Thymus (tissue), 14 donors: ENCODE measurements around the gene TM7SF3. TPM values are rescaled to one million over a fixed set of nuclear protein-coding genes. Genes with fewer than 3 reads are reported as not detected.

Experiments used
- DNase-seq, 9 donors: peaks; one replicate each; pipeline ENCODE4 v3.0.0-alpha.2; 2013; ENCODE audit warnings: low spot score in 9 of 9, low read depth in 6 of 9, missing footprints in 1 of 9
- H3K27ac ChIP-seq, 2 donors: one replicate each; pipeline ENCODE4 v1.5.1; 2013; ENCODE audit warnings: control low read depth in 1 of 2, low read depth in 1 of 2, low read length in 1 of 2, mild to moderate bottlenecking in 1 of 2, moderate library complexity in 1 of 2
- H3K27me3 ChIP-seq, 2 donors: one replicate each; pipeline ENCODE4 v1.5.1; 2013; ENCODE audit warnings: low read length in 1 of 2; ENCODE audit not compliant: control insufficient read depth in 2 of 2, insufficient read depth in 1 of 2
- H3K36me3 ChIP-seq, 2 donors: one replicate each; pipeline ENCODE4 v1.5.1; 2013; ENCODE audit warnings: low read length in 1 of 2, mild to moderate bottlenecking in 1 of 2, moderate library complexity in 1 of 2; ENCODE audit not compliant: control insufficient read depth in 2 of 2, insufficient read depth in 2 of 2
- H3K4me1 ChIP-seq, 2 donors: one replicate each; pipeline ENCODE4 v1.5.1; 2013; ENCODE audit warnings: low read length in 2 of 2; ENCODE audit not compliant: control insufficient read depth in 2 of 2, insufficient read depth in 2 of 2
- H3K4me3 ChIP-seq, 2 donors: one replicate each; pipeline ENCODE4 v1.5.1; 2013; ENCODE audit warnings: low read length in 2 of 2, control low read depth in 1 of 2, mild to moderate bottlenecking in 1 of 2
- H3K9me3 ChIP-seq, 2 donors: one replicate each; pipeline ENCODE4 v1.5.1; 2013; ENCODE audit warnings: low read length in 1 of 2, mild to moderate bottlenecking in 1 of 2; ENCODE audit not compliant: control insufficient read depth in 2 of 2, insufficient read depth in 1 of 2
- whole genome bisulfite sequencing: extraction: QIAGEN DNeasy Blood & Tissue Kit; methylation state at CpG from one replicate; pipeline ENCODE4 v1.1.7; 2013; 5-methylcytosine and 5-hydroxymethylcytosine counted together
- long read RNA-seq, 10 donors: transcript quantifications; one replicate each; lab custom pipeline, GENCODE V29; 2026
- polyA plus RNA-seq: library from polyadenylated mRNA; stranded (reverse); fragments of 200-250 nt; gene quantifications from one replicate; pipeline ENCODE4 v1.2.3, GENCODE V29; 2013
- total RNA-seq: library from RNA; stranded (reverse); fragments of 120-200 nt; gene quantifications from one replicate; pipeline ENCODE4 v1.2.4, GENCODE V29; 2013
- donor health status: healthy.

Gene TM7SF3, protein sequence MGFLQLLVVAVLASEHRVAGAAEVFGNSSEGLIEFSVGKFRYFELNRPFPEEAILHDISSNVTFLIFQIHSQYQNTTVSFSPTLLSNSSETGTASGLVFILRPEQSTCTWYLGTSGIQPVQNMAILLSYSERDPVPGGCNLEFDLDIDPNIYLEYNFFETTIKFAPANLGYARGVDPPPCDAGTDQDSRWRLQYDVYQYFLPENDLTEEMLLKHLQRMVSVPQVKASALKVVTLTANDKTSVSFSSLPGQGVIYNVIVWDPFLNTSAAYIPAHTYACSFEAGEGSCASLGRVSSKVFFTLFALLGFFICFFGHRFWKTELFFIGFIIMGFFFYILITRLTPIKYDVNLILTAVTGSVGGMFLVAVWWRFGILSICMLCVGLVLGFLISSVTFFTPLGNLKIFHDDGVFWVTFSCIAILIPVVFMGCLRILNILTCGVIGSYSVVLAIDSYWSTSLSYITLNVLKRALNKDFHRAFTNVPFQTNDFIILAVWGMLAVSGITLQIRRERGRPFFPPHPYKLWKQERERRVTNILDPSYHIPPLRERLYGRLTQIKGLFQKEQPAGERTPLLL
- total RNA-seq (67.0 TPM), polyA plus RNA-seq (38.0 TPM)
- long read RNA-seq, donor 1: 0 reads
- long read RNA-seq, donor 2: 0 reads
- long read RNA-seq, donor 3, transcript TM7SF3-201 (12 exons, 2,709 nt): major isoform, 22 of 47 reads
- long read RNA-seq, donor 3, partial matches to known transcripts: 24 of 47 reads
- long read RNA-seq, donor 3, other reads (novel, unspliced or antisense): 0 of 47 reads
- long read RNA-seq, donor 4, transcript TM7SF3-201 (12 exons, 2,709 nt): major isoform, 7 of 15 reads
- long read RNA-seq, donor 4, partial matches to known transcripts: 5 of 15 reads
- long read RNA-seq, donor 4, other reads (novel, unspliced or antisense): 0 of 15 reads
- long read RNA-seq, donor 5, transcript TM7SF3-201 (12 exons, 2,709 nt): major isoform, 20 of 38 reads
- long read RNA-seq, donor 5, partial matches to known transcripts: 18 of 38 reads
- long read RNA-seq, donor 5, other reads (novel, unspliced or antisense): 0 of 38 reads
- long read RNA-seq, donor 6, transcript TM7SF3-201 (12 exons, 2,709 nt): major isoform, 12 of 56 reads
- long read RNA-seq, donor 6, partial matches to known transcripts: 41 of 56 reads
- long read RNA-seq, donor 6, other reads (novel, unspliced or antisense): 0 of 56 reads
- long read RNA-seq, donor 7, transcript TM7SF3-201 (12 exons, 2,709 nt): major isoform, 9 of 10 reads
- long read RNA-seq, donor 7, partial matches to known transcripts: 0 of 10 reads
- long read RNA-seq, donor 7, other reads (novel, unspliced or antisense): 0 of 10 reads
- long read RNA-seq, donor 8, partial matches to known transcripts: 0 of 3 reads
- long read RNA-seq, donor 8, other reads (novel, unspliced or antisense): 0 of 3 reads
- long read RNA-seq, donor 9, transcript TM7SF3-201 (12 exons, 2,709 nt): major isoform, 15 of 16 reads
- long read RNA-seq, donor 9, partial matches to known transcripts: 0 of 16 reads
- long read RNA-seq, donor 9, other reads (novel, unspliced or antisense): 0 of 16 reads
- long read RNA-seq, donor 10, transcript TM7SF3-201 (12 exons, 2,709 nt): major isoform, 10 of 15 reads
- long read RNA-seq, donor 10, partial matches to known transcripts: 5 of 15 reads
- long read RNA-seq, donor 10, other reads (novel, unspliced or antisense): 0 of 15 reads

DNA sequence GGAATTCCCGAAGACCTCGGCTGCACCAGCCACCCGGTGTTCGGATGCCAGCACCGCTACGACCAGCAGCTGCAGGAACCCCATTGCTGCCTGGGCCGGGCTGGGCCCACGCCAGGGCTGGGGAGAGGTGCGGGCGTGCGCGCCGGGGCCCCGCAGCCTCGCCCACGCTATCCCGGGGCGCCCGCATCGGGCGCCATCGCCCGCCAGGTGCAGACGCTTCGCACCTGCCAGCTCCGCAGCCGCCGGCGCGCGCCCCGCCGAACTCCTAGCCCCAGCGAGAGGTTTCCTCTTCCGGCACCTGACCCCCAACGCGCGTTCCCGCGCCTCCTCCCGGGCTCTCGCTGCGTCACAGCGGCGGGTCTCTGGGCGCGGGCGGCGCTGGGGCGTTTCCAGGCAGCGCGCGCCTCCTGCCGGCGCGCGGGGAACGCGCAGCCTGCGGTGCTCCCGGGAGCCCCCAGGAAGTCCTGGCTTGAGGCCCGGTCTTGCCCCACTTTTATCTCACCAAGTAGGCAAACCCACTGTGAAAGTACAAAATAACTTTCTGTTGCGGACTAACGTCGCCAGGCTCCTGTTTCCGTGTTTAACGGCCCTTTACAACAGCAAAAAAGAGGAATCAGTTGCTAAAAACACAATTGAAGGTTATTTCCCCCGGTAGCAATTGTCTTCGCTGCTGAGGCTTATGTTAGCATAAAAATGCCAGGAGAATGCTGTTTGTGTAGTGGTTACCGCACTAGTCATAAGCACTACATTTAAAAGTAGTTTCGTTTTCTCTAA is at the start of gene TM7SF3:
TM7SF3 (minus strand) TSS at position 300 of the 774 bp plus-strand sequence; CDS start at position 84, 216 bp downstream.
- Histone ChIP-seq H3K36me3 (no peaks in the 10 kb centered on the region), H3K27ac (peak within 1 kb of the TSS; percentile 89 to 97), H3K4me1 (peaks cover 26 to 51% of the 10 kb centered on the region in 2 donors), H3K27me3 (no peaks in the 10 kb centered on the region), H3K9me3 (no peaks in the 10 kb centered on the region), H3K4me3 (peak within 1 kb of the TSS; percentile 61 to 71)
- WGBS: under 1% methylated on average over 71 of the region's 71 CpGs
- peak; percentile 85 to 99 (median 96) for DNase-seq

DNA sequence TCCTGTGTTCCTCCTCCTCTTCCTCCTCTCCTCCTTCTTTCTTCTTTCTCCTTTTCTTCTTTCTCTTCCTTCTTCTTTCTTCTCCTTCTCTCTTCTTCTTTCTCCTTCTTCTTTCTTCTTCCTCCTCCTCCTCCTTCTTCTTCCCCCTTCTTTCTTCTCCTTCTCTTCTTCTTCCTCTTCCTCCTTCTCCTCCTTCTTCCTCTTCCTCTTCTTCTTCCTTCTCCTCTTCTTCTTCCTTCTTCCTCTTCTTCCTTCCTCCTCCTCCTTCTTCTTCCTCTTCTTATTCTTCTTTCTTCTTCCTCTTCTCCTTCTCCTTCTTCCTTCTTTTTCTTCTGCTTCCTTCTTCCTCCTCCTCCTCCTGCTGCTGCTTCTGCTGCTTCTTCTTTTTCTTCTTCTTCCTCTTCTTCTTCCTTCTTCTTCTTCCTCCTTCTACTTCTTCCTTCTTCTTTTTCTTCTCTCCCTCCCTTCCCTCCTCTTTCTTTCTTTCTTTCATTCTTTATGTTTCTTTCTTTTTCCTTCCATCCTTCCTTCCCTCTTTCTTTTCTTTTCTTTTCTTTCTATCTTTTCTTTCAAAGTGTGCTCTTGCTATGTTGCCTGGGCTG is 49.2 kb upstream of the TM7SF3 start:
- no peak overlapping the region for H3K4me3 ChIP-seq
- H3K9me3 ChIP-seq: no peaks in the 10 kb centered on the region
- no peak for DNase-seq
- no peaks in the 10 kb centered on the region for H3K36me3 ChIP-seq
- no peaks in the 10 kb centered on the region for H3K27me3 ChIP-seq
- no peak overlapping the region for H3K27ac ChIP-seq
- no peaks in the 10 kb centered on the region for H3K4me1 ChIP-seq

- WGBS: 96% methylated on average over 3 of the region's 3 CpGs
- Histone ChIP-seq H3K4me3 (no peak overlapping the region), H3K9me3 (no peaks in the 10 kb centered on the region), H3K27me3 (no peaks in the 10 kb centered on the region), H3K36me3 (no peaks in the 10 kb centered on the region), H3K4me1 (no peaks in the 10 kb centered on the region), H3K27ac (no peak overlapping the region)
- no peak for DNase-seq
These were observed 47.1 kb upstream of the TM7SF3 start for GRCh38 chr12:27061317-27061716.

DNA sequence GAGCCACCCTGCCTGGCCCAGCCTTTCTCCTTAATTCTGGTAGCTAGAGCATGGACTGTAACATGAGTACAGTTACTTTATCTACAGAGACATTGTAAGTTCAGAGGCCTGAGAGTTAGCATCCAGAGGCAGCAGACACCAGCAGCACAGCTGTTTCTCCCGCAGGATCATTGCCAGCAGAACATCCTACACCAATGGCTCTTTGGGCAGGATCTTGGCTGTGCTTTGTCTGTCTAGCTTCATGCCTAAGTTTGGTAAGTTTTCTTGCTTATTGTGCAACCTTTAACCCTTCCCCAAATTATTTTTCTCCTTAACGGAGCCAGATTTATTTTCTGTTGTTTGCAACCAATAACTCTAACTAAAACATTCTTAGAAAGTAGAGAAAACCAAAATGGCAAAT is 46.6 kb upstream of the TM7SF3 start:
- H3K36me3 ChIP-seq: no peaks in the 10 kb centered on the region
- no peaks in the 10 kb centered on the region for H3K9me3 ChIP-seq
- no peak overlapping the region for H3K27ac ChIP-seq
- 95% methylated on average over 2 of the region's 2 CpGs for WGBS
- no peaks in the 10 kb centered on the region for H3K27me3 ChIP-seq
- no peak for DNase-seq
- H3K4me1 ChIP-seq: no peaks in the 10 kb centered on the region
- H3K4me3 ChIP-seq: no peak overlapping the region

DNA sequence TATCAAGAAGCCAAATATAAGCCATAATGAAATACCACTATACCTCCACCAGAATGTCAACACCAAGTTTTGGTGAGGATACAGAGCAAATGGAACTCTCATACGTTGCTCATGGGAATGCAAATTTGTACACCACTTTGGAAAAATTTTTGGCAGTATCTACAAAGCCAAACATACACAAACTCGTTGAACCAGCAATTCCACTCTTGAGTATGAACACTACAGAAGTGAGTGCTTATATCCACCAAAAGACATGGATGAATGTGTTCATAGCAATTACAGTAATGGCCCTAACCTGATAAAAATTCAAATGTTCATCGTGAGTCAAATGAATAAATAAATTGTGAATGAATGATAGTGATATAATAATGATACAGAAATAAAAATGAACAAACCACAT is 43.4 kb upstream of the TM7SF3 start:
- 83% methylated on average over 3 of the region's 3 CpGs for WGBS
- no peak for DNase-seq
- Histone ChIP-seq H3K4me3 (no peak overlapping the region), H3K4me1 (no peaks in the 10 kb centered on the region), H3K27ac (no peak overlapping the region), H3K9me3 (no peaks in the 10 kb centered on the region), H3K36me3 (no peaks in the 10 kb centered on the region), H3K27me3 (no peaks in the 10 kb centered on the region)

- DNase-seq: no peak
- Histone ChIP-seq H3K27ac (no peak overlapping the region), H3K4me1 (no peaks in the 10 kb centered on the region), H3K4me3 (no peak overlapping the region), H3K36me3 (no peaks in the 10 kb centered on the region), H3K9me3 (no peaks in the 10 kb centered on the region), H3K27me3 (no peaks in the 10 kb centered on the region)
- WGBS: 96% methylated on average over 7 of the region's 7 CpGs
These were observed 41.8 kb upstream of the TM7SF3 start for GRCh38 chr12:27055966-27056365.

DNA sequence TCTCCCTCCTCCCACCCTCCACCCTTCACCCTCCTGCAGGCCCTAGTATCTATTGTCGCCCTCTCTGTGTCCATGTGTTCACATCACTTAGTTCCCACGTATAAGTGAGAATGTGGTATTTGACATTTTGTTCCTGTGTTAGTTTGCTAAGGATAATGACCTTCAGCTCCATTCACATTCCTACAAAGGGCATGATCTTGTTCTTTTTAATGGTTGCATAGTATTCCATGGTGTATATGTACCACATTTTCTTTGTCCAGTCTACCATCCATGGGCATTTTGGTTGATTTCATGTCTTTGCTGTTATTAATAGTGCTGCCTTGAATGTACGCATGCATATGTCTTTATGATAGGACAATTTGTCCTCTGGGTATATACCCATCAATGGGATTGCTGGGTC is 38.6 kb upstream of the TM7SF3 start:
- Histone ChIP-seq H3K27me3 (no peaks in the 10 kb centered on the region), H3K27ac (no peak overlapping the region), H3K36me3 (no peaks in the 10 kb centered on the region), H3K9me3 (no peaks in the 10 kb centered on the region), H3K4me3 (no peak overlapping the region), H3K4me1 (no peaks in the 10 kb centered on the region)
- WGBS: 97% methylated on average over 3 of the region's 3 CpGs
- DNase-seq: no peak
